Osteoblast (primary cell): Measurements from ENCODE around the gene CASD1. TPM values are rescaled to one million over a fixed set of nuclear protein-coding genes. Genes with fewer than 3 reads are reported as not detected.

Experiments
- DNase-seq: peaks from one replicate; pipeline ENCODE4 v3.0.0; 2011; ENCODE audit warnings: low spot score, mixed read lengths; ENCODE audit not compliant: insufficient read length; ENCODE audit errors: missing footprints
- H2AFZ ChIP-seq: 2 replicates; pipeline ENCODE4 v1.6.0; 2011; ENCODE audit warnings: mild to moderate bottlenecking, low read length
- H3K27ac ChIP-seq: 2 replicates; pipeline ENCODE4 v1.5.1; 2011; ENCODE audit warnings: mild to moderate bottlenecking, low read depth, low read length, moderate library complexity
- H3K27me3 ChIP-seq: 2 replicates; pipeline ENCODE4 v1.6.0; 2012; ENCODE audit warnings: mild to moderate bottlenecking, control low read depth, inconsistent platforms, low read length, moderate library complexity; ENCODE audit not compliant: insufficient read depth
- H3K36me3 ChIP-seq: 2 replicates; pipeline ENCODE4 v1.5.1; 2011; ENCODE audit warnings: mild to moderate bottlenecking, low read length, control low read depth, moderate library complexity; ENCODE audit not compliant: insufficient read depth
- H3K4me1 ChIP-seq: 2 replicates; pipeline ENCODE4 v1.5.1; 2011; ENCODE audit warnings: mild to moderate bottlenecking, low read length, control low read depth, moderate library complexity; ENCODE audit not compliant: insufficient read depth
- H3K4me2 ChIP-seq: 2 replicates; pipeline ENCODE4 v1.6.0; 2011; ENCODE audit warnings: mild to moderate bottlenecking, low read length; ENCODE audit not compliant: insufficient read depth
- H3K4me3 ChIP-seq: fragments of 200-600 bp; sonication (generic); 3 replicates; pipeline ENCODE4 v1.5.1; 2012; ENCODE audit warnings: mild to moderate bottlenecking, low read length, inconsistent platforms; ENCODE audit not compliant: insufficient read depth
- H3K79me2 ChIP-seq: 2 replicates; pipeline ENCODE4 v1.6.0; 2012; ENCODE audit warnings: mild to moderate bottlenecking, low read length, control low read depth, inconsistent platforms; ENCODE audit not compliant: insufficient read depth
- H3K9me3 ChIP-seq: 2 replicates; pipeline ENCODE4 v1.5.1; 2011; ENCODE audit warnings: low read depth, low read length, control low read depth
- H4K20me1 ChIP-seq: 2 replicates; pipeline ENCODE4 v1.6.0; 2012; ENCODE audit warnings: mild to moderate bottlenecking, low read length, control low read depth; ENCODE audit not compliant: insufficient read depth
- CTCF ChIP-seq: IDR thresholded peaks from 2 replicates; pipeline ENCODE4 v1.5.1; 2011; ENCODE audit warnings: mild to moderate bottlenecking, low read depth, low read length, moderate library complexity; ENCODE audit errors: extremely low read depth
- total RNA-seq: library from RNA; depleted of rRNA; stranded (reverse); fragments of >200 nt; gene quantifications from 2 replicates; pipeline ENCODE4 v1.2.3, GENCODE V29; 2012

CASD1 gene
- total RNA-seq, 1 donor = 20.6 TPM

- Histone ChIP-seq H3K4me3 (no peak overlapping the region), H3K4me2 (no peak overlapping the region), H2AFZ (no peak overlapping the region), H4K20me1 (no peaks in the 10 kb centered on the region), H3K79me2 (no peaks in the 10 kb centered on the region), H3K27ac (no peak overlapping the region), H3K4me1 (no peaks in the 10 kb centered on the region), H3K27me3 (peaks cover 6% of the 10 kb centered on the region), H3K9me3 (peaks cover 2% of the 10 kb centered on the region), H3K36me3 (no peaks in the 10 kb centered on the region)
- DNase-seq = no peak
- no peak for TF ChIP-seq CTCF
These were observed 33.3 kb upstream of the CASD1 start for GRCh38 chr7:94476251-94476840.

DNA sequence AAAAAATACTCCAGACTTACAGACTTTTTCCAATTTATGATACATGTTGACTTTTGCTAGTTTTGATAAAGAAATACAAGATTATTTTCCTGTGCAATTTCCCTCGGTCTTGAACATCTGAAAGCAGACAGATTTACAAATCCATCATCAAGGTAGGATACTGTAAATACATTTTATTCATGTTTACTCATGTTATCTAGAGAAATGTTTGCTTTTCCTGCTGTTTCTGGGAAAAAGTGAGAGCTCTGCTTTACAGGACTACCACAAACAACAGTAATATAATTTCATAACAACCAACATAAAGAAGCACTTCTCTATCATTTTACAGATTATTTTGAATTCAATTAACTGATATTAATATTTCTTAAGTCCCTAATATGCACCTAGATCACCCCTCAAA is 31.7 kb upstream of the CASD1 start:
- Histone ChIP-seq H3K9me3 (no peaks in the 10 kb centered on the region), H3K4me2 (no peak overlapping the region), H3K36me3 (no peaks in the 10 kb centered on the region), H4K20me1 (no peaks in the 10 kb centered on the region), H3K27me3 (peaks cover 6% of the 10 kb centered on the region), H3K79me2 (no peaks in the 10 kb centered on the region), H3K4me1 (no peaks in the 10 kb centered on the region), H3K27ac (no peak overlapping the region), H2AFZ (no peak overlapping the region), H3K4me3 (no peak overlapping the region)
- no peak for TF ChIP-seq CTCF
- DNase-seq = no peak

DNA sequence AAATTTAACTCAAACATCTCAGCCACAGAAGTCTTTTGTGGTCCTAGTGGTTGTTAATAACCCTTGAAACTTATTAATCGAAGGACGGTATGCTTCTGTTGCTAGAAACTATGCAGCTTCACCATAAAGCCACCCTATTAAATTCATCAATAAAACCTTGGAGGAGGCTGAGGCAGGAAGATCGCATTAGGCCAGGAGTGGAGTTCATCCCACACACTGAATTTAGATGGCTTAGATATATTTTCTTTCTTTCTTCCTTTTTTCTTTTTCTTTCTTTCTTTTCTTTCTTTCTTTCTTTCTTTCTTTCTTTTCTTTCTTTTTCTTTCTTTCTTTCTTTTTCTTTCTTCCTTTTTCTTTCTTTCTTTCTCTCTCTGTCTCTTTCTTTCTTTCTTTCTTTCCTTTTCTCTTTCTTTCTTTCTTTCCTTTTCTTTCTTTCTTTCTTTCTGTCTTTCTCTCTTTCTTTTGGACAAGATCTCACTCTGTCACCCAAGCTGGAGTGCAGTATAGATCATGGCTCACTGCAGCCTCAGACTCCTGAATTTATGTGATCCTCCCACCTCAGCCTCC is 30.9 kb upstream of the CASD1 start:
- no peak for TF ChIP-seq CTCF
- H3K9me3 ChIP-seq = no peaks in the 10 kb centered on the region
- H3K27ac ChIP-seq = no peak overlapping the region
- no peaks in the 10 kb centered on the region for H3K4me1 ChIP-seq
- H3K4me3 ChIP-seq = no peak overlapping the region
- peaks cover 6% of the 10 kb centered on the region for H3K27me3 ChIP-seq
- H3K36me3 ChIP-seq = no peaks in the 10 kb centered on the region
- no peak overlapping the region for H2AFZ ChIP-seq
- DNase-seq = no peak
- H3K4me2 ChIP-seq = no peak overlapping the region
- H3K79me2 ChIP-seq = no peaks in the 10 kb centered on the region
- no peaks in the 10 kb centered on the region for H4K20me1 ChIP-seq

- H3K9me3 ChIP-seq = no peaks in the 10 kb centered on the region
- peaks cover 2% of the 10 kb centered on the region for H3K27me3 ChIP-seq
- H3K4me2 ChIP-seq = no peak overlapping the region
- no peak for TF ChIP-seq CTCF
- H3K4me1 ChIP-seq = no peaks in the 10 kb centered on the region
- no peaks in the 10 kb centered on the region for H3K36me3 ChIP-seq
- H3K4me3 ChIP-seq = no peak overlapping the region
- no peak for DNase-seq
- no peaks in the 10 kb centered on the region for H3K79me2 ChIP-seq
- no peak overlapping the region for H2AFZ ChIP-seq
- H4K20me1 ChIP-seq = no peaks in the 10 kb centered on the region
- no peak overlapping the region for H3K27ac ChIP-seq
These were observed 28.3 kb upstream of the CASD1 start for GRCh38 chr7:94481279-94481678.
